HG03095 (cell line): ENCODE results near the gene PWWP2B.

Experiments
- ATAC-seq: cut with Tn5 transposase; IDR thresholded peaks from one replicate; pipeline ENCODE4 v1.9.1; 2021; ENCODE audit warnings: moderate library complexity; ENCODE audit not compliant: unreplicated experiment

PWWP2B gene

DNA sequence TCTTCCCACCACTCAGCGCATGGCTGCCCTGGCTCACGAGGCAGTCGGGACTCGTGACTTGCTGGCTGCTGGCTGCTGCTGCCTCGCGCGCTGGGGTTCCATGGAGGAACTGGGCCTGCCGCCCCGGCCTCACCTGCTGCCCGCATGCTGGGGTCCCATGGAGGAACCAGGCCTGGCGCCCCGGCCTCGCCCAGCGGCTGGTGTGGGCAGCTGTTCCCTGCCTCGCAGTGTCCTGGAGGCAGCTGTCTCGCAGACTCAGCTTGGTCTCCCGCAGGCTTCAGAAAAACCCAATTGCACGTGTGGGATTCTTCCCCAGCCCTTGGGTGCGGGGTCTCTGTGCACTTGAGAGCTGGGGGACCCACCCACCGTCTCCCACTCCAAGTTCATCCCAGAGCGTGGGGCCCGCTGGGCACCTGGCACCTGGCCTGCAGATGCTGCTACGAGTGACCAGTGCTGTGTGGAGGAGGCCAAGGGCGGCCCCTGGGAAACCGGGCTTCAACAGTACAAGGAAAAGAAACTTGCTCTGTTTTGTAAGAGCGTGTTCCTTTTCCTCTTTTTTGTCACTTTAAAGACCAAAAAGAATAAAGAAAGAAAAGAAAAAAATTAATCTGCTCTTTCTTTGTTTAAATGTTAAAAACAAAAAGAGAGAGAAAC, 20.4 kb downstream of the PWWP2B start:
- ATAC-seq = no peak

GRCh38 chr10:132417957-132418441, 21.0 kb downstream of the PWWP2B start:
- ATAC-seq = no peak

DNA sequence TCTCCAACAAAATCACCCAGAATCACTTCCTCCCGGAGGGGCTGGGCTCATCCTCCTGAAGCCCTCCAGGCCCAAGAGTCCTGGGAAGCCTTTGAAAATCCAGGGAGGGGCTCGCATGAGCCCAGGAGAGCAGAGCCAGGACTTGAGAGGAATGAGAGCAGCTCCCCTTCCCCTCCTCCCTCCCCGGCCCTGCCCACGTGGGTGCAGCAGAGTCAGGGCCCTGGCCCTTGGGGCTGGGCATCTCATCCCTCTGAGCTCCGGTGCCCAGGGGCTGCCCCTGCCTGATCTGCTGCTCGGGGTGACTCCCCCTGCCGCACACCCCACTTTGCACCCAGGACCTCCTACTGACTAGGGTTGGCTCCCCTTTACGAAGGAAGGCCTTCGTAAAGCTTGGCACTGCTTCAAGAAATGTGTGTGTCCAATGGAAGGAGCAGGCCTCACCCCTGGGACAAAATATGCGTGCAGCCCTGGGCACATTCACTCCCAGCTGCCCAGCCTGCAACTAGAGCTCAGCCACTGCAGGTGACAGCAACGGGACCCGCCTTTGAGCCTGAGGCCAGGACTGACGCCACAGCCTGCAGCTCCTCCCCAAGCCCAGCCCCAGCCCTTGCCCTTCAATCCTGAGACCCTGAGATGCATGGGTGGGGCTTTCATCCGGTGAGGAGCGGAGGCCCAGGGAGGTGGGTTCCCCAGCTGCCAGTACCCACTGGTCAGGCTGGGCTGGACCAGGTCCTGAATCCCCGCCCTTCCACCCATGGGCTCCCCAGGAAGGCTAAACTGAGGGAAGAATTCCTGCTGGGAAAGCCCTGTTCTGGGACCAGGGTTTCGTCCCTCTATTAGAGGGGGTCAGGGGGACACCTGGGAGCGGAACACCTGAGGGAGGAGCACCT, 21.8 kb downstream of the PWWP2B start:
- ATAC-seq = no peak

DNA sequence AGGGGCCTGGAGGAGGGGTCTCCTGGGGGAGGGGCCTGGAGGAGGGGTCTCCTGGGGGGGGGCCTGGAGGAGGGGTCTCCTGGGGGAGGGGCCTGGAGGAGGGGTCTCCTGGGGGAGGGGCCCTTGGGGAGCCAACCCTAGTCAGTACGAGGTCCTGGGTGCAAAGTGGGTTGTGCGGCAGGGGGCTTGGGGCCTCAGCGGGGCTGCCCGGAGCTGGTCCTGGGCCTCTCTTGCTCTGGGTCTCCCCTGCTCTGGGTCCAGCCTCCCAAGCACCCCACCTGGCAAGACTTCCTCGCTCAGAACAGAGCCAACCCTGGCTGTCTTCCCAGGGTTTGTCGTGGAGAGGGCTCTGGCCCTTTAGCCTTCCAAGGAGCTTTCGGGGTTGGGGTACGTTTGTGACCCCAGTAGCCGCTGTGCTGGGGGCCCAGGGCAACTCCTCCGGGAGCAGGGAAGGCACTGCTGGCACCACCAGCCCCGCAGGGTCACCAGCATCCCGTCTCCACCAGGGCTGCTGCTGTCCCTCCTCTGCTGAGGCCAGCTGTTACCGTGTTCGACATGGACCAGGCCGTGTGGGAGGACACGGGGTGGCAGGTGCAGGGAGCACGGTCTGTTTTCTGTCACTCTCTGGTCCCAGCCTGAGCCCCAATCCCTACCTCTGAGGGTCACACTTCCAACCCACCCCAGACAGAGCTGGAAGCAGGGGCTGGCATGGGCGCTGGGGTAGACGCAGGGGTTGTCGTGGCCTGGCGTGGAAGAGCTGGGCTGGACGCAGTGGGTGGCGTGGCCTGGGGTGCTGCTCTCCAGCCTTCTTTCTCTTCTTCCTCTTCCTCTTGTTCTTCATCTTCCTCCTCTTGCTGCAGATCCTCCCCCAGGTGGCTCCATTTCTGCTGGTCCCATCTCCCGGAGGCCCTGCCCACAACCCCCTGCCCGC, 22.8 kb downstream of the PWWP2B start:
- ATAC-seq = no peak

- no peak for ATAC-seq
Observed at GRCh38 chr10:132420469-132420980, 23.5 kb downstream of the PWWP2B start.

DNA sequence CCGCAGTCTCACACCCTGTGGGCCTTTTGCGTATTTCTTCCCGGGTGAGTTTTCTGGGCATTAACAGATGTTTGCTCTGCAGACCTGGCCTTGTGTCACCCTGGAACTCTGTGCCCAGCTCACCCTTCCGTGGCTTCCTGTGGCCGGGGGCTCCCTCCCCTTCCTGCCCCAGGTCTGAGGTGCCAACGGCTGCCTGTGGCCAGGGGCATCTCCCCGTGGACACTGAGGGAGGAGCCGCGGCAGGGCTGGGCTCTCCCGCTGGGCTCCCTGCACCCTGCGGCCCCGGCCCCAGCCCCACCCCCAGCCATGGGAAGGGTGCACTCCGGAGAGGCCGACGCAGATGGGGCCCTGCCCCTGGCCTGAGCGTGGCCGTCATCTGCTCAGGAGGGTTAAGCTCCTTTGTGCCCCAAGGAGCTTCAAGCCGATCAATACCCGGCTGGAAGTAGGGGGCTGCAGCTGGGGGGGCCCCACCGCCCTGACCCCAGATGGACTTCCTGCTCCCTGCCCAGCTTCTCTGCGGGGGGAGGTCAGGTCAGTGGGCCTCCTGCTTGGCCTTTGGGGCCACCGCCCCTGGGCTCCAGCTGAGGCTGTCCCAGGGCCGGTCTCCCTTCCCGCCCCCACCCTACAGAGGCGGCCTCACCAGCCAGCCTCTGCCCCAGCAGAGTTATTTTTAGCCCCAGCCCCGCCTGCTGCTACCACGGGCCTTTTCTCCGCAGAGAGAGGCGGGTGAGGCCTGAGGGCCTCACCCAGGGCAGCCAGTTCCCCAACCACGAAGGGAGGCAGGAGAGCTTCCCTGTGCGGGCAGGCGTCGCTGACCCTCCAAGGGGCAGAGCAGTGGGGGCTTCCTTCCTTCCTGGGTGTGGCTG, 24.2 kb downstream of the PWWP2B start:
- ATAC-seq = no peak

DNA sequence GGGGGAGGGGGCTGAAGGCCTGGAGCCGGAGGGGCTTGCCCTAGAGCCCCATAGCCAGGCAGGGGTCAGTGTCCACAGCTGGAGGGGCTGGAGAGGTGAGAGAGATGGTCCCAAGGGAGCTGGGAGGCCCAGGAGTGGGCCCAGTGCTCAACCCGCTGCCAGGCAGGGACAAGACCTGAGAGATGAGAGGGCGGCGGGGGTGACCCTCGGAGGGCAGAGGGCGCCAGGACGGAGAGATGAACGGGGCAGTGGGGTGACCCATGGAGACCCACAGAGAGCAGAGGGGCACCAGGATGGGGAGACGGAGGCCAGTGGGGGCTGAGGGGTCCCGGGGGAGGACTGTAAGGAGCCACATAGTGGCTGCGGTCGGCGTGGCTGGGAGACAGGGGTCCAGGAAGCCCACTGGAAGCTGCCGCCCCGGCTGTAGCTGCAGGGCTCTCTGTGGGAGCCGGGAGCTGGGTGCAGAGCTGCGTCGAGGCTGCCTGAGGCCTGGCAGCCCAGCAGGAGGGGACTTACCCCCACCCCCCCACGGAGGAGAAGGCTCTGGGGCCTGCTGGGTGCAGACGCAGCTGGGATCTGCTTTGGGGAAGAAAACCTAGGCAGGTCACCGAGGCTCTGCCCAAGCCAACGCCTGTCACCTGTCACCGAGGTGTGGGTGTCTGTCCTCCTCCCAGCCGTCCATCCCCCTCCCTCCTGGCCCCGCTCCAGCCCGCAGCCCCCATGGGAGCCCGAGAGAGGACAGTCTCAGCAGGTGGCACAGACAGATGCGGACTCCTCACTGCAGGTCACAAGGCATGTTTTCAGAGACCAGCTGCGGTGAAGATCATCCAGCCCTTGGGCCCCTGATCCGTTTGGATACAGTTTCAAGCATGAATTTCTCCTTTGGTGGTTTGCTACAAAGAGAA, 25.1 kb downstream of the PWWP2B start:
- ATAC-seq = no peak

DNA sequence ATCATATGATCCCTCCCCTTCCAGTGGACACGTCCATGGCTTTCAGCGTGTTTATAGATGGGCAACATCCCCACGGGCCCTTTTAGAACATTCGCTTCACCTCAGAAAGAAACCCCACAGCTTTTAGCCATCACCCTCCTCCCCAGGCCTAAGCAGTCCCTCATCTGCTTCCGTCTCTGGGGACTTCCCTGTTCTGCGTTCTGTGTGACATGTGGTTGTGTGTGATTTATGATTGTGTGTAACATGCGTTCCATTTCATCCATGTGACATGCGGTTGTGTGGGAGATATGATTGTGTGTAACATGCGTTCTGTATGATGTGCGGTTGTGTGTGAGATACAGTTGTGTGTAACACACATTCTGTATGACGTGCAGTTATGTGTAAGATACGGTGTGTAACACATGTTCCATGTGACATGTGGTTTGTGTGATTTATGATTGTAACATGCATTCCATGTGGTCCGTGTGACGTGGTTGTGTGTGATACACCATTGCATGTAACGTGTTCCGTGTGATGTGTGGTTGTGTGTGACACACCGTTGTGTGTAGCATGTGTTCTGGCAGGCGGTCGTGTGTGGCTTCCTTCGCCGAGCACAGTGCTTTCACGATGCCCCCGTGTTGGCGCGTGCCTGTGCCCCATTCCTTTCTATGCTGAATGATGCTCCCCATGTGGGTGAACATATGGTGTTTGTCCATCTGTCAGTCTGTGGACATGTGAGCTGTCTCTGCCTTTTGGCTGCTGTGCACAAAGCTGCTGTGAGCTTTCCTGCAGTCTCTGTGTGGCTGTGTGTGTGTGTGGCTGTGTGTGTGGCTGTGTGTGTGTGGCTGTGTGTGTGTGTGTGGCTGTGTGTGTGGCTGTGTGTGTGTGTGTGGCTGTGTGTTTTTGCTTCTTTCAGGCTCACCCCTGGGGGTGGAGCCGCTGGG, 26.2 kb downstream of the PWWP2B start:
- no peak for ATAC-seq

GRCh38 chr10:132423966-132424861, 27.2 kb downstream of the PWWP2B start:
- no peak for ATAC-seq

- no peak for ATAC-seq
Observed at GRCh38 chr10:132425029-132425756, 28.2 kb downstream of the PWWP2B start.

- no peak for ATAC-seq
Observed at GRCh38 chr10:132425757-132426155, 28.8 kb downstream of the PWWP2B start.

- no peak for ATAC-seq
Observed at GRCh38 chr10:132427006-132427771, 30.2 kb downstream of the PWWP2B start.

DNA sequence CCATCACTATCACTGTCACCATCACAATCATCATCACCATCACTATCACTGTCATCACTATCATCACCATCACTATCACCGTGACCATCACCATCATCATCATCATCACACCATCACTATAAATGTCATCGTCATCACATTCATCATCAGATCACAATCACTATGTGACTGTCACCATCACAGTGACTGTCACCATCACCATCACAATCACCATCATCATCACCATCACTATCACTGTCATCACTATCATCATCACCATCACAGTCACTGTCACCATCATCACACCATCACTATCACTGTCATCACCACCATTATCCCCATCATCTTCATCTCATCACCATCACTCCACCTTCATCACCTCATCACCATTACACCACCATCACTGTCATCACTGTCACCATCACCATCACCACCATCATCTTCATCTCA, 31.0 kb downstream of the PWWP2B start:
- no peak for ATAC-seq

GRCh38 chr10:132428486-132428995, 31.5 kb downstream of the PWWP2B start:
- no peak for ATAC-seq
